ENCODE measurements around the gene DDX24.

DDX24 gene

DNA sequence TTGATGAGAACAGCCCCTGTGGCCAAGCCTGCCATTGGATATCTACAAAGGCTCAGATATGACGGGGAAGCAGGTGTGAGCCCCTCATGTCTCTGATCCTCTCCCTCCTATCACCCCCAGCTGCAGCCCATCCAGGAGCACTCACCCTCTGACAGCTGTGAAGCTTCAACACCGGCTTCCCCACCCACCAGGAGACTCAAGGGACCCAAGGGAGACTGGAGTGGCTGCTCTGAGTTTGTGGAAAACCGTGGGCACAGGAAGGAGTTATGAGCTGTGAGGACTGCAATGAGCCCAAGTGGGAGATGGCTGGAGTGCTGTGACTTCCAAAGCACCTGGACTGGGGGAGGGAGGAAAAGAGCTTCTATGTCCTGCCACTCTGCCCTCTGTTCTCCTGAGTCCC is 40.5 kb upstream of the DDX24 start:
- no peak for DNase-seq
- TF ChIP-seq GATA1 (IDR thresholded peaks at IDR 0.05; ENCODE audit: low read depth, low read length), result no peak
- no peak for TF ChIP-seq POLR2A (IDR thresholded peaks at IDR 0.05; ENCODE audit: low read length)

DNA sequence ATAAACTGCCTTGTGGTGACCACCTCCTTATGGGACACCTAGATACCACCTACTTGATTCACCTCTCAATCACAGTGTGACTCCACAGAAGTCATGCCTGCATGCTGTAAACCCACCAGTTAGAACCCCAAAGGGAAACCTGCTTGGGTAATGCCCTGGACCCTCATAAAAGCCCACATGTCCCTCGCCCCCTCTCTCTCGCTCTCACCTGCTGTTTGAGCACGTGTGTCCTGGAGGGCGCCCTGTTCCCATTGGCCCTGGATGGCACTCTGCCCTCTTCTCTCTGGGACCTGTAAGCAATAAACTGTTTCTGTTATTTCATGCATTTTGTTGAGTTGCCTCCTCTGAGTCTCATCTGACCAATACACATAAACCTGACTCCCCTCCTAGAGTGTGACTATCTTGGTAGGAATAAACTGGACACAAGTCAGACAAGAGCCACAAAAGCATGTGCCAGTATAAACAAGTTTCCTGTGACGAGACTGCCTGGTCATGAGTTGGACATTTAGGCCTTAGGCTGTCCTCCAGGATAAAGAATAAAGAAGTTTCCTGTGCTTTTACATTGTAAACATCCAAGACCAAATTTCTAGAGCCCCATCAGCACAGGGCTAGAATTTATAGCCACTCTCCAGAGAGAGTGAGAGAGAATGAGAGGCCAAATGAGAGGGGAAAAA is 39.8 kb upstream of the DDX24 start:
- TF ChIP-seq POLR2A (IDR thresholded peaks at IDR 0.05; ENCODE audit: low read length) (no peak), GATA1 (IDR thresholded peaks at IDR 0.05; ENCODE audit: low read depth, low read length) (no peak)
- no peak for DNase-seq

DNA sequence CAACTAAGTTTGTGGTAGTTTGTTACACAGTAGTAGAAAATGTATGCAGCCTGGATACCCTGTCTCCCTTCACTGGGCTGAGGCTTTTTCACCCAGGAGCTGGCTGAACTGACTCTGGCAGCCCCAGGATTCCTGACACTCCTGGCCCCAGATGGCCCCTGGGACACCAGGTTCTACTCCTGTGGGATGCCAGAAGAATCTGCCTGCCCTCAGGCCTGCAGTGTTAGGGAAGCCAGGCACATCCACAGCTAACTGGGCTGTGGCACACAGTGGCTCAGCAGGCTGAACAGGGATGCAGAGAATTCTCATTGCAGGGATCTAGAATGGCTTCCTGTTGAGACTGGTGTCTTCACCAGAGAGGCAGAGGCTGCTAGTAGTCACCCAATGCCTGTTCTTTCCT is 38.1 kb upstream of the DDX24 start:
- TF ChIP-seq POLR2A (IDR thresholded peaks at IDR 0.05; ENCODE audit: low read length) (no peak), GATA1 (IDR thresholded peaks at IDR 0.05; ENCODE audit: low read depth, low read length) (no peak)
- no peak for DNase-seq

DNA sequence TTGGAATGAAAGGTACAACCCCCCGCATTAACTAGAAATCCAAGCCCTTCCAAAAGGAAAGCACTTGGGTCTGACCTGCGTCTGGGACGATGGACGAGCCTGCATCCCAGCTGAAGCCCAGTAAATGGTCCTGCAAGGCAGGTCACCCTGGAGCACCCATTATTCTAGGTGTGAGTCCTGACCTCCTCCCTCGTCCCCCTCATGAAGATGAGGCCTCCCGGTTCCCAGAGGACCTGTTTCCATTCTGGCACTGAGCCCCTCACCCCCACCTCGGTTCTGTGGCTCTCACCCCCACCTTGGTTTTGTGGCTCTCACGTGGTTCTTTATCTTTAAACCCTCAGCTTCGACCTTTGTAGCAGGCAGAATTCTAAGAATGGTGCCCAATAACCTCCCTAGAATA is 36.9 kb upstream of the DDX24 start:
- DNase-seq, result no peak
- no peak for TF ChIP-seq GATA1 (IDR thresholded peaks at IDR 0.05; ENCODE audit: low read depth, low read length)
- no peak for TF ChIP-seq POLR2A (IDR thresholded peaks at IDR 0.05; ENCODE audit: low read length)

DNA sequence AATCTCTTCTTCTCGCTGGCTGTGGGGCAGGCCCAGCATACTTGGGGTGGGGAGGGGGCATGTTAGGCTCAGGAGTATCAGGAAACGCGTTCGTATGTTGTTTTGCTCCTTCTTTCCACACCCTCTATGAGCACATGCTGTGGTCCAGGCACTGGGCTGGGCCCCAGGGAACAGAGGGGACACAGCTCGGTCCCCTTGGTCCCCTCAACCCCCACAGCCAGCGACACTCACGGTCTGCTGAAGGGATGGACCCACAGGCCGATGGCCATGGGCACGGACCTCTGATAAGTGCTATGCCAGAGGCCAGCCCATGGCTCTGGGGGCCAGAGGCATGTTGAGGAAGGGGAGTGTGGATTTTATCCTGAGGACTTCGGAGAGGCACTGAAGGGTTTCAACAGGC is 35.7 kb upstream of the DDX24 start:
- DNase-seq, result no peak
- no peak for TF ChIP-seq POLR2A (IDR thresholded peaks at IDR 0.05; ENCODE audit: low read length)

DNA sequence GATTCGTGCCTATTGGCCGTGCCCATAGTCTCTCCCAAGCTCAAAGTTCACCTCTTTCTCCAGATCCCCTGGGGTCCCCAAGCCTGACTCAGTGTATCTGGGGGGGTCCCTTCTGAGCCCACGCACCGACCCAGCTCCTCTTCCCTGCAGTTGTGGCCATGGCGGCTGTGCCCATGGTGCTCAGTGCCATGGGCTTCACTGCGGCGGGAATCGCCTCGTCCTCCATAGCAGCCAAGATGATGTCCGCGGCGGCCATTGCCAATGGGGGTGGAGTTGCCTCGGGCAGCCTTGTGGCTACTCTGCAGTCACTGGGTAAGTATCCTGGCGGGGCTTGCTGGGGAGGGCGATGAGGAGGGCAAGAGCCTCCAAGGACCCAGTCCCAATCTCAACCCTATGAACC is 34.6 kb upstream of the DDX24 start:
- no peak for DNase-seq
- TF ChIP-seq POLR2A (IDR thresholded peaks at IDR 0.05; ENCODE audit: low read length), result no peak
- no peak for TF ChIP-seq GATA1 (IDR thresholded peaks at IDR 0.05; ENCODE audit: low read depth, low read length)

DNA sequence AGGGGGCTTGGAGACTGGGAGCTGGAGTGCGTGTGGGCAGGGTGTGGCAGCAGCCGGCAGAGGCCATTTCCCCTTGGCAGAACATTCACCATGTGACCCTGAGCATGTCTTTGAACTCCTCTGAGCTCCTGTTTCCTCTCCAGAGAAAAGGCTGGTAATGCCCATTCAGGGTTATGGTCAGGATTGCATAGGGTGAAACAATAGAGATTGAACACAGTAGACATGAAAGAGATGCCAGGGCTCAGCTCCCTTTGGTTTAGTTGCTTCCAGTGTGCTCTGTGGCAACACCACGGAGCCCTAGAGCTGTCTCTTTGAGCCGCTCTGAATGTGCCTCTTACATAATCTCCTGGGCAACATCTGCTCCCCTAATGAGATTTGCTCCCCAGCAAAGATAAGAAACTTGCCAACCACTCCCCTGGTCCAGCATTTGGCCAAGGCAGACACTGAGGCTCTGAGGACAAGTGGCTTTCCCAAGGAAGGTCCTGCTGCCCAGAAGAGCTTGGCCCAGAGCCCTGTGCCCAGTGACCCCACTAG is 34.1 kb upstream of the DDX24 start:
- peak; percentile 33 to 68 for DNase-seq
- no peak for TF ChIP-seq POLR2A (IDR thresholded peaks at IDR 0.05; ENCODE audit: low read length)

DNA sequence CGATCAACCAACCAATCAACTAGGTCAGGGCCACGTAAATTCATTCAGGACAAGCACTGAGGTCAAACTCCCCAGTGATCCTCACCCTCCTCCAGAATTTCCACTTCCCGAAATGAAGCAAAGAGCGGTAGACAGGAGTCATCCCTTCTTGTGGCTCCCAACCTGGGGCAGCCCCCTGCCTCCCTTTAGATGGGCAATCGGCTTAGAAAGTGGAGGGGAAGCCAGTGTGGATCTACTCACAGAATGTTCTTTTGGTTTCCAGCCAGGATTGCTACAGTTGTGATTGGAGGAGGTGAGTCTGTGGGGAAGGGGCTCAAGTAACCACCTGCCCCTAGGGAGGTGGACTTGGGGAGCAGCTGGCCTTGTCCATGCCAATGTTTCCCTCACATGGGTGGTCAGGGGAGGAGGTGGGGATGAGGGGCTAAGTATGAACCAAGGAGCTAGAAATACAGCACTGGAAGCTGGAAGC is 33.6 kb upstream of the DDX24 start:
- no peak for TF ChIP-seq GATA1 (IDR thresholded peaks at IDR 0.05; ENCODE audit: low read depth, low read length)
- no peak for TF ChIP-seq POLR2A (IDR thresholded peaks at IDR 0.05; ENCODE audit: low read length)
- DNase-seq, result no peak

DNA sequence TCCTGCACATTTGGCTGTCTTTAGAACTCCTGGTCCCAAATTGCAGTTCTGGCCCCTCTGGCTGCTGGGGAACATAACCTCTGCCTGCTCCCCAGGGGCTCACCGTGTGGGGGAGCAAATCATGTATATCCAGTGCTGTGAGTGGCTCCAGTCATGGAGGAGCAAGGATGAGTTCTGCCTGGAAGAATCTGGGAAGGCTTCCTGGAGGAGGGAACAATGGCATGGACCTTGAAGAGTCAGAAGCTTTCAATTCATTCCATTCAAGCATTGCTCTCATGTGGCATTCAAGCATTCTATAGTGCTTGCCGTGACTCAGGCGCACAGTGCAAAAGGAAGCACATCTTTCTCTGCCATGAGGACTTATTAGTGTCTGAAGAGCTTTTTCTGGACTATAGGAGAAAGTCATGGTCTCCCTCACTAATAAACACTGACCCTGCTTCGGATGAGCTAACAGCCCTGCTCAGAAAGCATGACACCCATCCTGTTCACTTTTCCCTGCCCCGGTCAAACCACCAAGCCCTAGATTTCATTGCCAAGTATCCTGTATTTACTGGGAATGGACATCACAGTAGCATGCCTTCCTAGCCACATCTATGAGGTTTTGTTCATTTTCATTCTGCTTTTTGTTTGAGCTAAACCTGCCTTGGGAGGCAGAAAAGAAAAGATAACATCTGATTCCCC is 33.0 kb upstream of the DDX24 start:
- TF ChIP-seq POLR2A (IDR thresholded peaks at IDR 0.05; ENCODE audit: low read length) (no peak), GATA1 (IDR thresholded peaks at IDR 0.05; ENCODE audit: low read depth, low read length) (no peak)
- DNase-seq, result no peak

DNA sequence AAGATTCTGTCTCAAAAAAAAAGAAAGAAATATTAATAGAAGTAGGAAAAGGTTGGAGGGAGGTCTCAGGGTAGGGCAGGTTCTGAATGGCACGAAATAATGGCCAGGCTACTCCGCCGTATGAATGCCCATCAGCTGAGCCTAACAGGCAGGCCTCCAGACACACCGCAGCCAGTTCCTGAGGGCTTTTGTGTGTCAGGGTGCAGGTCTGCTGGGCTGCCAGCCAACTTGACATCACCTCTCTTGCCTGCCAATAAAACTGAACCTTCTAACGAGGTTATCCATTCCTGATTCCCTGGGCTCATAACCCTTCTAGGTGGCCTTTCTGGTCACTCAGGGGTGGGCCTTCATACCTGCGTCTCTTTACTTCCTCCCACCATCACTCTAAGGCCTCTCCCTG is 32.5 kb upstream of the DDX24 start:
- TF ChIP-seq POLR2A (IDR thresholded peaks at IDR 0.05; ENCODE audit: low read length) (no peak), GATA1 (IDR thresholded peaks at IDR 0.05; ENCODE audit: low read depth, low read length) (no peak)
- DNase-seq, result no peak

DNA sequence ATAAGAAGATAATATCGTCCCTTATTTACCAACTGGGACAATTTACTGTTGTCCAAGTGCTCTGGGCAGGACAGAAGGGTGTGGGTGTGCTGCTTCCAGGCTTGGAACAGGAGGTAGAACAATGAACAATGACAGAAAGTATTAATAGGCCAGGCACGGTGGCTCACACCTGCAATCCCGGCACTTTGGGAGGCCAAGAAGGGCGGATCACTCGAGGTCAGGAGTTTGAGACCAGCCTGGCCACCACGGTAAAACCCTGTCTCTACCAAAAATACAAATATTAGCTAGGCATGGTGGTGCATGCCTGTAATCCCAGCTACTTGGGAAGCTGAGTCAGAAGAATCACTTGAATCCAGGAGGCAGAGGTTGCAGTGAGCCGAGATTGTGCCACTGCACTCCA is 32.1 kb upstream of the DDX24 start:
- TF ChIP-seq GATA1 (IDR thresholded peaks at IDR 0.05; ENCODE audit: low read depth, low read length) (no peak), POLR2A (IDR thresholded peaks at IDR 0.05; ENCODE audit: low read length) (no peak)
- no peak for DNase-seq

DNA sequence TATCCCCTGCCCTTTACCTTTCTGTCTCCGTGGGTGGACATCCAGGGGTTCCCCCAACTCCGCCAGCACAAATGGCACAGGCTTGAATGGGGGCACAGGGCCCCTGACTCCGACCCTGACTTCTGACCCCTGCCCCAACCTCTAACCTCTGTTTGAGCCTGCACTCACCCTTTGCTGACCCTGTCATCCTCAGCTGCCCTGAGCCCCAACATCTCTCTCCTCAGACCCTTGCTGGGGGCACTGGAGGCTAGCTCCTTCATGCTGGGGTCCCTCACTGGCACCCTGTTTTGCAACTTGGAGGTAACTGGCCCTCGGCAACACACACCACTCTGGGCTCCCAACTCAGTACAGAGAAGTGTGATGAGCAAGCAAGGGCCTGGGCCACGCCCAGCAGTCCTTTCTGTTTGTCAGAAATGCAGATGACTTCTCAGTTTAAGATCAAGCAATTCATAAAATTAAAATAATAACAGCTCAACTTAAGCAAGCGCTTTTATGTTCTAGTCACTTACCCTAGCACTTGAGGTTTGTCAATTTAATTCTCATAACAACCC is 31.6 kb upstream of the DDX24 start:
- TF ChIP-seq GATA1 (IDR thresholded peaks at IDR 0.05; ENCODE audit: low read depth, low read length), result no peak
- TF ChIP-seq POLR2A (IDR thresholded peaks at IDR 0.05; ENCODE audit: low read length), result no peak
- no peak for DNase-seq

DNA sequence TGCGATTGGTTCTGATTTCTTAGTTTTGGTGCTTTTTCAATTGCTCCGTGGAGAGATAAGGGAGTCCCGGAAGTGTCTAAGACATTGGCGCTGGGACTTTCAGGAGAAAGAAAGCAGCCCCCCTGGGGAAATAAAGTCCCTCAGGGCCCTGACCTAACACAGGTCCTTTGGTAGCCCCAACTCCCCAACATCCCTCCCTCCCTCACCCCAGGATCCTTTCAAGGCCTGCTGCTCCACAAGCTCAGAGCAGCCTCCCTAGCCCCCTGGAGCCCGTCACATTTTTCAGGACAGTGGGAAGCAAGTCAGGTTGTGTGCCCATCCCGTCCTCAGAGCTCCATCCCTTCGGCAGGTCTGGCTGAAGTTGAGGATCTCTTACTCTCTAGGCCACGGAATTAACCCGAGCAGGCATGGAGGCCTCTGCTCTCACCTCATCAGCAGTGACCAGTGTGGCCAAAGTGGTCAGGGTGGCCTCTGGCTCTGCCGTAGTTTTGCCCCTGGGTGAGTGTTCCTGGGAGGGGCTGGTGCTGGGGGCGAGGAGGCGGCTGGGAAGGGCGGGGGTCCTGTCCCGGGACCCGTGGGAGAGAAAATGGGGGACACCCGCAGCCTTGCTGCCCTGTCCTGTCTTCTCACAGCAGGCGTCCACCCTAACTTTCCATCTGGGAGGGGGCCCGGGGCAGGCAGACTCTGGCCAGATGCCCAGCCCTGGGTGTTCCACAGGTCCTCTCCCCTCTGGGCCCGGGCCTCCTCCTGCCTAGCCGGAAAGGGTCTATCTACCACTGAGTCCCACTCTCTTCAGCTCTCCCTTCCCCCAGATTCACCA is 30.5 kb upstream of the DDX24 start:
- no peak for TF ChIP-seq GATA1 (IDR thresholded peaks at IDR 0.05; ENCODE audit: low read depth, low read length)
- no peak for TF ChIP-seq POLR2A (IDR thresholded peaks at IDR 0.05; ENCODE audit: low read length)
- no peak for DNase-seq

DNA sequence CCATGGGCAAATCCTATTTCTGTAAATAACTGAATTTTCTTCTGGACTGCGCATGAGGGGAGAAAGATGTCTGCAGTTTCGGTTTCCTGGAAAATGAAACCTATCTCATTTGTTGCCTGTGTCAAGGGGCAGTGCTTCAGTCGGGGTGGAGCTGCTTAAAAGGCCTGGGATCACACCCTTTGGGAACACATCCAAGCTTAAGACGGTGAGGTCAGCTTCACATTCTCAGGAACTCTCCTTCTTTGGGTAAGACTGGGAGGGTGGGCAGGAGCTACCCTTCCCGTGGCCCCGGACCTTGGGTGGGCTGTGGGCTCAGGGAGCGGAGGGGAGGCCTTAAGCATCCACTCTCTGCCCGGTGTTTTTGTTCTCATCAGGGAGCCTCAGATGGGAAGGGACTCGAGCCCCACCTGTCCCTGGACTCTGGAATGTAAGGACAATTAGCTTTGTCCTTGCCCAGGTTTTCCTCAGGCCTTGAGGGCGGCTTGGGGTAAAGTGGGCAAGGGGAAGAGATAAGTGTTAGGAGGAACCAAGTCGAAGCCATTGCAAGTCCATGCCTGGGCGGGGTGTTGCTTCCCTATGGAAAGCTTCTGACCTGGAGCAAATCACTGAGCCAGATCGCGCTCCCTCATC is 29.7 kb upstream of the DDX24 start, which contains the start of gene IFI27:
Gene IFI27 (plus strand): TSS at position 185 of the 630 bp plus-strand sequence.
- DNase-seq, result peak; percentile 58 to 69
- TF ChIP-seq GATA1 (IDR thresholded peaks at IDR 0.05; ENCODE audit: low read depth, low read length) (no peak), POLR2A (IDR thresholded peaks at IDR 0.05; ENCODE audit: low read length) (peak; percentile 28)

All from erythroblast (primary cell).